HepG2 (cell line): Measurements from ENCODE around the gene ADH1B. TPM values are rescaled to one million over a fixed set of nuclear protein-coding genes. Genes with fewer than 3 reads are reported as not detected.

Source experiments
- ATAC-seq: fragments of 200-7000 bp; cut with Tn5 transposase; 3 replicates; pipeline ENCODE4 v1.9.1; 2020; ENCODE audit warnings: mild to moderate bottlenecking, moderate library complexity
- BruUV-seq: library from RNA; stranded (reverse); fragments of 400-500 nt; replicated peaks from 2 replicates; lab custom pipeline; 2021; lab: Mats Ljungman, UMichigan
- CTCF ChIA-PET: fragments of 300-600 bp; formaldehyde crosslinking; extraction: SDS; loops from one replicate; lab custom pipeline; 2021; ENCODE audit warnings: low total read pairs, inconsistent platforms, low intra/inter-chr PET ratio; lab: Yijun Ruan, JAX
- POLR2A ChIA-PET: fragments of 350-600 bp; sonication (Branson Sonifier 250); formaldehyde crosslinking; loops from one replicate; lab custom pipeline; 2020; ENCODE audit warnings: antibody characterized with exemption, inconsistent platforms; lab: Yijun Ruan, JAX
- DNase-seq: peaks from one replicate; pipeline ENCODE4 v3.0.0-alpha.2; 2015; ENCODE audit warnings: low spot score
- FAIRE-seq: peaks from 3 replicates; lab custom pipeline; 2011; peaks lifted over from hg19 to GRCh38; lab: Jason Lieb, UNC
- H2AFZ ChIP-seq: one replicate; pipeline ENCODE4 v1.6.1; 2011; ENCODE audit warnings: low read length, inconsistent platforms
- H3K27ac ChIP-seq: fragments of 300-600 bp; 3 replicates; pipeline ENCODE4 v1.8.0; 2011; ENCODE audit warnings: mixed run types, mild to moderate bottlenecking, mixed read lengths, low read length, inconsistent platforms; ENCODE audit not compliant: insufficient read depth; ENCODE audit errors: extremely low read length
- H3K27me3 ChIP-seq, 2 experiments: fragments of 200-600 bp in 1 of 2; 2 replicates in 1 of 2; 3 replicates in 1 of 2; pipeline versions ENCODE4 v1.6.0 to v1.8.0; 2011; ENCODE audit warnings: low read length in 2 of 2, mild to moderate bottlenecking in 2 of 2, moderate library complexity in 2 of 2, inconsistent platforms in 1 of 2; ENCODE audit not compliant: insufficient read depth in 2 of 2, control insufficient read depth in 1 of 2
- H3K36me3 ChIP-seq, 2 experiments: fragments of 200-600 bp in 1 of 2; replicated peaks in 1 of 2; 2 replicates in 1 of 2; 3 replicates in 1 of 2; pipeline versions ENCODE4 v1.5.1 to v1.8.0; 2011; ENCODE audit warnings: low read length in 2 of 2, inconsistent platforms in 1 of 2; ENCODE audit not compliant: insufficient read depth in 2 of 2, control insufficient read depth in 1 of 2
- H3K4me1 ChIP-seq: 2 replicates; pipeline ENCODE4 v1.5.1; 2012; ENCODE audit warnings: low read length, inconsistent platforms; ENCODE audit not compliant: insufficient read depth
- H3K4me2 ChIP-seq: 2 replicates; pipeline ENCODE4 v1.6.0; 2011; ENCODE audit warnings: low read depth, low read length, inconsistent platforms
- H3K4me3 ChIP-seq, 3 experiments: fragments of 200-600 bp in 1 of 3; sonication (generic), shearing (Covaris generic) in 1 of 3; replicated peaks in 1 of 3; 2 replicates each; pipeline ENCODE4 v1.5.1; 2011 to 2016; ENCODE audit warnings: low read length in 3 of 3, inconsistent platforms in 2 of 3, low read depth in 2 of 3, mild to moderate bottlenecking in 2 of 3, control low read depth in 1 of 3, mixed read lengths in 1 of 3; ENCODE audit not compliant: insufficient read depth in 1 of 3
- H3K79me2 ChIP-seq: one replicate; pipeline ENCODE4 v1.6.1; 2011; ENCODE audit warnings: low read length, inconsistent platforms; ENCODE audit not compliant: insufficient read depth
- H3K9ac ChIP-seq: 2 replicates; pipeline ENCODE4 v1.6.0; 2011; ENCODE audit warnings: mild to moderate bottlenecking, low read depth, low read length, inconsistent platforms; ENCODE audit not compliant: insufficient read depth
- H3K9me3 ChIP-seq: 2 replicates; pipeline ENCODE4 v1.5.1; 2012; ENCODE audit warnings: mild to moderate bottlenecking, low read length
- H4K20me1 ChIP-seq: 2 replicates; pipeline ENCODE4 v1.6.0; 2011; ENCODE audit warnings: inconsistent platforms, mild to moderate bottlenecking, low read length, moderate library complexity; ENCODE audit not compliant: insufficient read depth
- CEBPG ChIP-seq: IDR thresholded peaks from 2 replicates; pipeline ENCODE4 v1.6.1; 2016
- DNMT3B ChIP-seq: conservative IDR thresholded peaks from 2 replicates; pipeline ENCODE4 v1.6.1; 2016; ENCODE audit warnings: missing biosample characterization, control low read depth
- ELF3 ChIP-seq: IDR thresholded peaks from 2 replicates; pipeline ENCODE4 v1.6.1; 2016; ENCODE audit warnings: missing genetic modification reagents, missing compliant biosample characterization
- FOXJ3 ChIP-seq: sonication (generic); formaldehyde crosslinking; IDR thresholded peaks from 2 replicates; pipeline ENCODE4 v1.4.0; 2020; ENCODE audit warnings: missing genetic modification reagents, mild to moderate bottlenecking, borderline replicate concordance
- GATAD1 ChIP-seq: IDR thresholded peaks from 2 replicates; pipeline ENCODE4 v1.6.1; 2016; ENCODE audit warnings: missing genetic modification reagents, missing compliant biosample characterization
- HHEX ChIP-seq: IDR thresholded peaks from 2 replicates; pipeline ENCODE4 v1.6.1; 2016; ENCODE audit warnings: control low read depth
- KAT8 ChIP-seq: IDR thresholded peaks from 2 replicates; pipeline ENCODE4 v1.6.1; 2016; ENCODE audit warnings: missing genetic modification reagents, missing compliant biosample characterization
- KLF9 ChIP-seq: IDR thresholded peaks from 2 replicates; pipeline ENCODE4 v1.6.1; 2016; ENCODE audit warnings: low read depth
- MAZ ChIP-seq, 2 experiments: sonication (generic) in 1 of 2; formaldehyde crosslinking in 1 of 2; IDR thresholded peaks; 2 replicates each; pipeline versions ENCODE4 v1.5.0 to v1.6.1; 2012 to 2020; ENCODE audit warnings: low read depth in 2 of 2, mild to moderate bottlenecking in 2 of 2, borderline replicate concordance in 1 of 2, improper control_type of control experiment in 1 of 2, low read length in 1 of 2, missing genetic modification reagents in 1 of 2, moderate library complexity in 1 of 2
- NFE2L1 ChIP-seq: sonication (generic); formaldehyde crosslinking; IDR thresholded peaks from 2 replicates; pipeline ENCODE4 v1.4.0; 2020; ENCODE audit warnings: missing genetic modification reagents, mild to moderate bottlenecking, borderline replicate concordance
- REPIN1 ChIP-seq: sonication (generic); formaldehyde crosslinking; IDR thresholded peaks from 2 replicates; pipeline ENCODE4 v1.8.0; 2022; ENCODE audit warnings: missing genetic modification reagents, low read depth, mild to moderate bottlenecking, borderline replicate concordance
- SOX5 ChIP-seq: IDR thresholded peaks from 2 replicates; pipeline ENCODE4 v1.6.1; 2016; ENCODE audit warnings: borderline replicate concordance
- ZBTB20 ChIP-seq: sonication (generic); formaldehyde crosslinking; IDR thresholded peaks from 2 replicates; pipeline ENCODE4 v1.8.1; 2023; ENCODE audit warnings: missing genetic modification reagents, low read depth, mild to moderate bottlenecking, borderline replicate concordance
- ZNF547 ChIP-seq: sonication (generic); formaldehyde crosslinking; IDR thresholded peaks from 2 replicates; pipeline ENCODE4 v1.5.1; 2020; ENCODE audit warnings: mild to moderate bottlenecking, missing genetic modification reagents
- ZNF589 ChIP-seq: sonication (generic); formaldehyde crosslinking; conservative IDR thresholded peaks from 2 replicates; pipeline ENCODE4 v1.8.0; 2022; ENCODE audit warnings: mild to moderate bottlenecking, moderate library complexity, missing genetic modification reagents
- ZNF672 ChIP-seq: sonication (generic); formaldehyde crosslinking; IDR thresholded peaks from 2 replicates; pipeline ENCODE4 v1.8.1; 2022; ENCODE audit warnings: missing genetic modification reagents
- ZNF7 ChIP-seq: IDR thresholded peaks from 2 replicates; pipeline ENCODE4 v1.6.1; 2016; ENCODE audit warnings: missing biosample characterization, missing genetic modification reagents
- in situ Hi-C: cut with HindIII; loops from 2 replicates; pipeline ENCODE4 v1.10.0; 2017; ENCODE audit warnings: low pct_unique_long_range_greater_than_20kb; ENCODE audit not compliant: extremely low pct_ligation_motif_present
- intact Hi-C: fragments of 100-400 bp; cut with micrococcal nuclease; formaldehyde crosslinking; loops from one replicate; pipeline ENCODE4 v1.10.0; 2022; ENCODE audit not compliant: unreplicated experiment
- polyA plus RNA-seq, 8 experiments: library from polyadenylated mRNA; depleted of rRNA in 3 of 8; stranded (reverse) in 7 of 8; unstranded in 1 of 8; fragments of >200 nt; fragmentation: Illumina TruSeq in 4 of 8; extraction: Trizol in 4 of 8; gene quantifications; 2 replicates each; pipeline versions ENCODE4 v1.2.1 to v1.2.3, GENCODE V29; 2011 to 2016; ENCODE audit warnings: low read depth in 4 of 8, missing spikeins in 1 of 8, mixed read lengths in 1 of 8; ENCODE audit not compliant: insufficient read depth in 1 of 8
- total RNA-seq, 5 experiments: library from RNA; depleted of rRNA; stranded (reverse); fragments of >200 nt; fragmentation: Illumina TruSeq; extraction: Trizol; gene quantifications; 2 replicates each; pipeline ENCODE4 v1.2.3, GENCODE V29; 2016; ENCODE audit warnings: low read depth in 1 of 5
- TF ChIP-seq, protein P1 (sequence below): sonication (generic); formaldehyde crosslinking; IDR thresholded peaks from 2 replicates; pipeline ENCODE4 v1.4.0; 2020; ENCODE audit warnings: missing genetic modification reagents, borderline replicate concordance
- TF ChIP-seq, protein P2 (sequence below): sonication (generic); formaldehyde crosslinking; IDR thresholded peaks from 2 replicates; pipeline ENCODE4 v1.4.0; 2020; ENCODE audit warnings: low read depth, mild to moderate bottlenecking, missing genetic modification reagents

The ADH1B gene
- total and polyA plus RNA-seq, 2 of the 13 experiments (the other 11 are each of a cell fraction or from before 2014, with no cell fraction given) = 0.05 to 0.40 TPM

DNA sequence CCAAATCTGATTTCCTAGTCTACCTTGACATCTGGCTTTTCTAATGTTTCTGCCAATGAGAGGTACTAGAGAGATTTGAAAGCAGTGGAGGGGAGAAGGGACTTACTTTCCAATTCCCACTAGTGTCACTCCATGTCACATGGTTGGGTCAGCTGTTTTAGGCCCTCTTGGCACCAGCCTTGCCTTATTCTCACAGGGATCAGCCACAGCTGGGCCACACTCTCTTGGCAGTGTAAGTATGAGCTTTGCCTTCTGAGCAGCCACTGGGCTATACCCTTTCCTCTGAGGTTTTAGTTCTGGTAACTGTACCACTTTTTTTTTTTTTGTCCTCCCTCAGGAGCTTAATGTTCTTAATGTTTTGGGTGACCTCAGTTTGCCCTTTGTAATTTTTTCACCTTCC lies 41.6 kb upstream of the ADH1B start (continued):
- no peak for TF ChIP-seq KLF9 (CRISPR knock-in tag)
- no peak for TF ChIP-seq FOXJ3 (CRISPR knock-in tag)
- no peak for TF ChIP-seq GATAD1 (CRISPR knock-in tag)
- no peak for TF ChIP-seq ZBTB20 (CRISPR knock-in tag)
- no peak for TF ChIP-seq REPIN1
- no peak for TF ChIP-seq ZNF589 (CRISPR knock-in tag)
- TF ChIP-seq MAZ (IDR thresholded peaks at IDR 0.05; ENCODE audit: borderline replicate concordance, low read depth, low read length) = no peak
- TF ChIP-seq MAZ (CRISPR knock-in tag; IDR thresholded peaks at IDR 0.05; ENCODE audit: low read depth) = no peak
- no peak for TF ChIP-seq KAT8 (CRISPR knock-in tag)
- no peak for TF ChIP-seq ZNF547 (CRISPR knock-in tag)
- no peak for TF ChIP-seq NFE2L1 (CRISPR knock-in tag)
- TF ChIP-seq, all 625 proteins: peak for 0

DNA sequence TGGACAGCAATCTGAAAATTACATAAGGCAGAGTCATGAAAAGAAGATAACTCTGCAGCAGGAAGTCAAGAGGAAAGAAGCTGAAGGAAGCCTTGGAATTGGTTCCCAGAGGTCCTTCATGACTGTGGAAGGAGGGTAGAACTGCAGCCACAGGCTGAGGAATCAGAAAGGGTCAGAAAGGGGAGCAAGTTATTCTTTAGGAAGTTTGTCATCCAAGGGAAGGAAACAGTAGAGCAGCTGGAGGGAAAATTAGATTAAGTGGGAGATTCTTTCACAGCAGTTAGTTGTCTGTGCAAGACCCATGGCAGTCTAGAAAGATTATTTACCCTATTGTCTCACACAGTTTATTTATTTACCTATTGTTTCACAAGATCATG lies 40.7 kb upstream of the ADH1B start:
- Histone ChIP-seq H3K4me3 (no peak overlapping the region), H3K79me2 (no peaks in the 10 kb centered on the region), H3K27me3 (no peaks in the 10 kb centered on the region), H3K4me2 (no peak overlapping the region), H3K9ac (no peak overlapping the region), H4K20me1 (no peaks in the 10 kb centered on the region), H3K9me3 (no peaks in the 10 kb centered on the region)
- in situ Hi-C loops = no loop called here
- CTCF ChIA-PET = no interaction called here
- ATAC-seq (no peak), FAIRE-seq (no peak)
- POLR2A ChIA-PET = no interaction called here
- TF ChIP-seq SOX5 (CRISPR knock-in tag) (no peak), ZNF7 (CRISPR knock-in tag) (no peak), ELF3 (no peak), HHEX (CRISPR knock-in tag) (no peak), CEBPG (CRISPR knock-in tag) (no peak), KAT8 (CRISPR knock-in tag) (no peak), ZNF672 (CRISPR knock-in tag) (no peak), DNMT3B (CRISPR knock-in tag) (no peak)
- TF ChIP-seq, protein P1, sequence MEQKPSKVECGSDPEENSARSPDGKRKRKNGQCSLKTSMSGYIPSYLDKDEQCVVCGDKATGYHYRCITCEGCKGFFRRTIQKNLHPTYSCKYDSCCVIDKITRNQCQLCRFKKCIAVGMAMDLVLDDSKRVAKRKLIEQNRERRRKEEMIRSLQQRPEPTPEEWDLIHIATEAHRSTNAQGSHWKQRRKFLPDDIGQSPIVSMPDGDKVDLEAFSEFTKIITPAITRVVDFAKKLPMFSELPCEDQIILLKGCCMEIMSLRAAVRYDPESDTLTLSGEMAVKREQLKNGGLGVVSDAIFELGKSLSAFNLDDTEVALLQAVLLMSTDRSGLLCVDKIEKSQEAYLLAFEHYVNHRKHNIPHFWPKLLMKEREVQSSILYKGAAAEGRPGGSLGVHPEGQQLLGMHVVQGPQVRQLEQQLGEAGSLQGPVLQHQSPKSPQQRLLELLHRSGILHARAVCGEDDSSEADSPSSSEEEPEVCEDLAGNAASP (CRISPR knock-in tag) = no peak
- TF ChIP-seq, protein P2, sequence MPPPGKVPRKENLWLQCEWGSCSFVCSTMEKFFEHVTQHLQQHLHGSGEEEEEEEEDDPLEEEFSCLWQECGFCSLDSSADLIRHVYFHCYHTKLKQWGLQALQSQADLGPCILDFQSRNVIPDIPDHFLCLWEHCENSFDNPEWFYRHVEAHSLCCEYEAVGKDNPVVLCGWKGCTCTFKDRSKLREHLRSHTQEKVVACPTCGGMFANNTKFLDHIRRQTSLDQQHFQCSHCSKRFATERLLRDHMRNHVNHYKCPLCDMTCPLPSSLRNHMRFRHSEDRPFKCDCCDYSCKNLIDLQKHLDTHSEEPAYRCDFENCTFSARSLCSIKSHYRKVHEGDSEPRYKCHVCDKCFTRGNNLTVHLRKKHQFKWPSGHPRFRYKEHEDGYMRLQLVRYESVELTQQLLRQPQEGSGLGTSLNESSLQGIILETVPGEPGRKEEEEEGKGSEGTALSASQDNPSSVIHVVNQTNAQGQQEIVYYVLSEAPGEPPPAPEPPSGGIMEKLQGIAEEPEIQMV = no peak
- TF ChIP-seq, all 625 proteins: peak for 0
- intact Hi-C loops = no loop called here
- H3K4me1 ChIP-seq = no peaks in the 10 kb centered on the region
- no peak overlapping the region for H3K27ac ChIP-seq
- no peak overlapping the region for H2AFZ ChIP-seq
- no peaks in the 10 kb centered on the region for H3K36me3 ChIP-seq
- BruUV-seq = no TSS peak
- no peak for DNase-seq
